Upper lobe of left lung (tissue), 4 donors: ENCODE data around the gene PLCB1.

Experiments
- POLR2A ChIP-seq, 4 donors: fragments of 450-650 bp; IDR thresholded peaks; one replicate each; pipeline ENCODE4 v1.5.1; 2016 to 2017; ENCODE audit warnings: antibody characterized with exemption in 4 of 4, mild to moderate bottlenecking in 2 of 4
- TF ChIP-seq, protein P1 (sequence below), 6 experiments: fragments of 450-650 bp in 4 of 6; fragments of 200-600 bp in 2 of 6; sonication (generic) in 2 of 6; IDR thresholded peaks; one replicate each; pipeline ENCODE4 v1.5.1; 2016 to 2019; ENCODE audit warnings: antibody characterized with exemption in 6 of 6

DNA sequence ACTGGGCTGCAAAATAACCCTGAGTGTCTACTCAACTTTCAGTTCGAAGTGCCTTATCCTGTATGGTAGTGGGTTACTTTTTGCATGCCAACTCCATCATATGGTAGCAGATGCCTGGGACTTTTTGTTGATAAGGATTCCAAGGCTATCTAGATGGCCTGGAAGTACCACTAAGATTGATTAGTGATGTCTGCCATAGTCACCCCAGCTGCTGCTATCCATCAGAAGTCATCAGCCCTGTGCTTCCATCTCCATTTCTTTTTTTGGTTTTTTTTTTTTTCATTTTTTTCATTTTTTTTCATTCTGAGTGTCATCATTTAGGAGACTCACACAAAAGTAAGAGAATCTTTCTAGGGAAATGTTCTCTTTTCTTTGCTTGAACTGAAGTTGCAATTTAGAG lies 719.4 kb downstream of the PLCB1 start:
- TF ChIP-seq, protein P1, sequence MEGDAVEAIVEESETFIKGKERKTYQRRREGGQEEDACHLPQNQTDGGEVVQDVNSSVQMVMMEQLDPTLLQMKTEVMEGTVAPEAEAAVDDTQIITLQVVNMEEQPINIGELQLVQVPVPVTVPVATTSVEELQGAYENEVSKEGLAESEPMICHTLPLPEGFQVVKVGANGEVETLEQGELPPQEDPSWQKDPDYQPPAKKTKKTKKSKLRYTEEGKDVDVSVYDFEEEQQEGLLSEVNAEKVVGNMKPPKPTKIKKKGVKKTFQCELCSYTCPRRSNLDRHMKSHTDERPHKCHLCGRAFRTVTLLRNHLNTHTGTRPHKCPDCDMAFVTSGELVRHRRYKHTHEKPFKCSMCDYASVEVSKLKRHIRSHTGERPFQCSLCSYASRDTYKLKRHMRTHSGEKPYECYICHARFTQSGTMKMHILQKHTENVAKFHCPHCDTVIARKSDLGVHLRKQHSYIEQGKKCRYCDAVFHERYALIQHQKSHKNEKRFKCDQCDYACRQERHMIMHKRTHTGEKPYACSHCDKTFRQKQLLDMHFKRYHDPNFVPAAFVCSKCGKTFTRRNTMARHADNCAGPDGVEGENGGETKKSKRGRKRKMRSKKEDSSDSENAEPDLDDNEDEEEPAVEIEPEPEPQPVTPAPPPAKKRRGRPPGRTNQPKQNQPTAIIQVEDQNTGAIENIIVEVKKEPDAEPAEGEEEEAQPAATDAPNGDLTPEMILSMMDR (IDR thresholded peaks at IDR 0.05), result no peak
- no peak for TF ChIP-seq POLR2A (IDR thresholded peaks at IDR 0.05)
